Activated T-cell treated with anti-CD3 and anti-CD28 coated beads, Interleukin-2, amount 50 U/mL, for 24 hours (primary cell): ENCODE measurements around the gene LHFPL2.
"Not testable (repeated sequence)": the region's sequence is repeated elsewhere in the genome, so short reads cannot be mapped to it uniquely, and the experiment has no call there.

Source experiments
- DNase-seq: peaks from one replicate; pipeline ENCODE4 v3.0.0-alpha.2; 2020
- H3K27ac Mint-ChIP-seq: 2 replicates; pipeline ENCODE4 v1.8.0; 2020; ENCODE audit warnings: mild to moderate bottlenecking, mixed read lengths
- H3K27me3 Mint-ChIP-seq: 2 replicates; pipeline ENCODE4 v1.8.0; 2020; ENCODE audit warnings: mixed read lengths
- H3K36me3 Mint-ChIP-seq: 2 replicates; pipeline ENCODE4 v1.8.0; 2020; ENCODE audit warnings: low read depth, mixed read lengths
- H3K4me1 Mint-ChIP-seq: 2 replicates; pipeline ENCODE4 v1.8.0; 2020; ENCODE audit warnings: low read depth, mixed read lengths
- H3K4me3 Mint-ChIP-seq: 2 replicates; pipeline ENCODE4 v1.8.0; 2020; ENCODE audit warnings: mild to moderate bottlenecking, moderate library complexity, mixed read lengths
- H3K9me3 Mint-ChIP-seq: 2 replicates; pipeline ENCODE4 v1.8.0; 2020; ENCODE audit warnings: mixed read lengths

LHFPL2 gene

DNA sequence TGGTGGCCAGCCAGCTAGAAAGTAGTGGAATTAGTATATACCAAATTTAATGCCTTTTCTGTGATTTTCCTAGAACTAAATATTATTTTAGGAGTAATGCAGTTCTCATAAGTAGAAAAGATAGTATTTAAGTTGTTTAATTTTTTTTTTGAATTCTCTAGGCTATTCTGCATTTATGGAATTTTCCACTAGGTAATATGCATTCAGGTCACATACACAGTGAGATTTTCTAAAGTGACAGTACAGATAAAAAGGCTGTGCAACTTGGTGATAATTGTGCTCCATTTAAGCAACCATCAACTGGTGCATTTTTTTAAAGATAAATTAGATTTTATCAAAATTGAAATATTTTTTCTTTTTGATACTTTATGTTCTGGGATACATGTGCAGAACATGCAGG, 176.7 kb downstream of the LHFPL2 start:
- Mint-ChIP-seq H3K4me3 (no peak overlapping the region), H3K36me3 (peaks cover 9% of the 10 kb centered on the region), H3K4me1 (no peaks in the 10 kb centered on the region), H3K27me3 (no peaks in the 10 kb centered on the region), H3K27ac (no peak overlapping the region), H3K9me3 (no peaks in the 10 kb centered on the region)
- DNase-seq, result no peak

DNA sequence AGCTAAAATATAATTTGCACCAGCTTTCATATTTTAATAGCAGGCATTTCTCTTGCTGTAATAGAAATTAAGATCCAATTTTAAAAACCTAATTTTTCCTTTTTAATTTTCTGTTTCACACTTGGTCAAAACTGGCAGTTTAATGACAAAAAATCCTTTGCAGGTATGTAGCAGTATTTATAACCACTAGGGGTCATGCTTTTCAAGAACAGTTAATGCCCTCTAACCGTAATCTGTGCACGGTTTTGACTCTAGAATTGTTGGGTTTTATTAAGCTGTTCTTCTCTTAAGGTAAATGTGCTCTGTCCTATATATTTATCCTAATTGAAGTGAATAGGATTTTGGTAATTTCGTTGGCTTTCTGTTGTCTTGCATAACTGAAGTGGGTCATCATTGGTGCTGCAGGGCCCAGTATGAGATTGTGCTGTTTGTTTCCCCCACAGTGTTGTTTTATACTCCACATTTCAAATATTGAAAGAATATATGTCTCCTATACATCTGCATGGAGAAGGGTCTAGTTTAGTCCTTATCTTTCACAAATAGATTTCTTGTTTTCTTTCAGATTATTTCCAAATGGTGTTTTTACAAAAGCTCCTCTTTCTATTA, 180.7 kb downstream of the LHFPL2 start:
- DNase-seq, result no peak
- H3K4me1 Mint-ChIP-seq, result no peaks in the 10 kb centered on the region
- H3K4me3 Mint-ChIP-seq, result no peak overlapping the region
- H3K9me3 Mint-ChIP-seq, result no peaks in the 10 kb centered on the region
- H3K36me3 Mint-ChIP-seq, result peaks cover 25% of the 10 kb centered on the region
- no peak overlapping the region for H3K27ac Mint-ChIP-seq
- no peaks in the 10 kb centered on the region for H3K27me3 Mint-ChIP-seq

DNA sequence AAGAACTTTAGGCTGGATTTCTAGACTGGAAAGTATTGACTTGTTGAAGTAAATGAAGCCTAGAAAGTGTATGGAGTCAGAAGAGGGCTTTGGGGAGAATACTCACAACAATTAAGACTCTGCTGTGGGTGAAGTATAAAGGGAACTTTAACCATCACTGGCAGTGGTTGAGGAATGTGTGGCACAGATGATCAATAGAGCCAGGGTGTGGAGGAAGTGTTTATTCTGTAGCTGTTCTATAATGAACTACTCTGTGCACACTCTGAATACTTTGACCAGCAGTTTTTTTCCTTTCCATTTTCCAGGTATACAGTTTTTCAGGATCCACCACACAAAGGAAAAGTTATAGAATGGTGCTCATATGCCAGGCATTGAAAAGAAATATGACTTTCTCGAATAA, 181.4 kb downstream of the LHFPL2 start:
- no peaks in the 10 kb centered on the region for H3K4me1 Mint-ChIP-seq
- H3K9me3 Mint-ChIP-seq, result no peaks in the 10 kb centered on the region
- no peak overlapping the region for H3K27ac Mint-ChIP-seq
- H3K27me3 Mint-ChIP-seq, result no peaks in the 10 kb centered on the region
- no peak for DNase-seq
- peaks cover 29% of the 10 kb centered on the region for H3K36me3 Mint-ChIP-seq
- no peak overlapping the region for H3K4me3 Mint-ChIP-seq

DNA sequence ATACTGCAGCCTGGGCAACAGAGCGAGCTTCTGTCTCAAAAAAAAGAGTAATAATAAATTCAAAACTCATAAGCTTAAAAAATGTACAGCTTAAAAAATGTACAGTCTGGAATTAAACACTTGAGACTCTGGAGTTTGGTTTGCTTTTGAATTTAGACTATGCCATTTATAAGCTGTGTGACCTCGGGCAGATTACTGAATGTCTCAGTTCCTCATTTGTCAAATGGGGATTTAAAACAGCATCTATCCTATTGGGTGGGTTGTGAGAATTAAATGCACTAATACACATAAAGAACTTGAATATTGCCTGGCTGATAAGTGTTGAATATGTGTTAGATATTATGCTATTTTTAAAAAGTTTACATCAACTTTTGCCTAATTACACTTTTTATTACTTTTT, 189.7 kb downstream of the LHFPL2 start:
- DNase-seq, result no peak
- Mint-ChIP-seq H3K27me3 (no peaks in the 10 kb centered on the region), H3K27ac (no peak overlapping the region), H3K4me3 (no peak overlapping the region), H3K4me1 (peaks cover 10% of the 10 kb centered on the region), H3K36me3 (peaks cover 51% of the 10 kb centered on the region), H3K9me3 (peaks cover 3% of the 10 kb centered on the region)

DNA sequence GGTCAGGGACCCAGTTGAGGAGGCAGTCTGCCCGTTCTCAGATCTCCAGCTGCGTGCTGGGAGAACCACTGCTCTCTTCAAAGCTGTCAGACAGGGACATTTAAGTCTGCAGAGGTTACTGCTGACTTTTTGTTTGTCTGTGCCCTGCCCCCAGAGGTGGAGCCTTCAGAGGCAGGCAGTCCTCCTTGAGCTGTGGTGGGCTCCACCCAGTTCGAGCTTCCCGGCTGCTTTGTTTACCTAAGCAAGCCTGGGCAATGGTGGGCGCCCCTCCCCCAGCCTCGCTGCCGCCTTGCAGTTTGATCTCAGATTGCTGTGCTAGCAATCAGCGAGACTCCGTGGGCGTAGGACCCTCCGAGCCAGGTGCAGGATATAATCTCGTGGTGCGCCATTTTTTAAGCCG, 191.1 kb downstream of the LHFPL2 start:
- H3K4me1 Mint-ChIP-seq, DNase-seq, H3K27ac Mint-ChIP-seq, H3K4me3 Mint-ChIP-seq, H3K9me3 Mint-ChIP-seq, H3K27me3 Mint-ChIP-seq: not testable (repeated sequence)
- peaks cover 47% of the 10 kb centered on the region for H3K36me3 Mint-ChIP-seq

DNA sequence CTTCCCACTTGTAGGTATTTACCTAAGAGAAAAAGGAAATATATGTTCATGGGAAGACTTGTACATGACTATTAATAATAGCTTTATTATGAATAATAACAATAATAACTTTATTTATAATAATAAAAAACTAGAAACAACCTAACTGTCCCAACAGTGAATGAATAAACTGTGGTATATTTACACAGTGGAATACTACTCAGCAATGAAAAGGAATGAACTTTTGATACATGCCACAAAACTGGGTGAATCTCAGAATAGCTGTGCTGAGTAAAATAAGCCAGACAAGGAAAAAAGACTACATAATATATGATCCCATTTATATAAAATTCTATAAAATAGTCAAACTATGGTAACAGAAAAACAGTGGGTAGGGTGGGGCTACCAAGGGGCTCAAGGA, 199.5 kb downstream of the LHFPL2 start:
- Mint-ChIP-seq H3K4me3 (no peak overlapping the region), H3K27me3 (no peaks in the 10 kb centered on the region), H3K27ac (no peak overlapping the region), H3K36me3 (peaks cover 50% of the 10 kb centered on the region), H3K4me1 (no peaks in the 10 kb centered on the region), H3K9me3 (peaks cover 5% of the 10 kb centered on the region)
- no peak for DNase-seq

DNA sequence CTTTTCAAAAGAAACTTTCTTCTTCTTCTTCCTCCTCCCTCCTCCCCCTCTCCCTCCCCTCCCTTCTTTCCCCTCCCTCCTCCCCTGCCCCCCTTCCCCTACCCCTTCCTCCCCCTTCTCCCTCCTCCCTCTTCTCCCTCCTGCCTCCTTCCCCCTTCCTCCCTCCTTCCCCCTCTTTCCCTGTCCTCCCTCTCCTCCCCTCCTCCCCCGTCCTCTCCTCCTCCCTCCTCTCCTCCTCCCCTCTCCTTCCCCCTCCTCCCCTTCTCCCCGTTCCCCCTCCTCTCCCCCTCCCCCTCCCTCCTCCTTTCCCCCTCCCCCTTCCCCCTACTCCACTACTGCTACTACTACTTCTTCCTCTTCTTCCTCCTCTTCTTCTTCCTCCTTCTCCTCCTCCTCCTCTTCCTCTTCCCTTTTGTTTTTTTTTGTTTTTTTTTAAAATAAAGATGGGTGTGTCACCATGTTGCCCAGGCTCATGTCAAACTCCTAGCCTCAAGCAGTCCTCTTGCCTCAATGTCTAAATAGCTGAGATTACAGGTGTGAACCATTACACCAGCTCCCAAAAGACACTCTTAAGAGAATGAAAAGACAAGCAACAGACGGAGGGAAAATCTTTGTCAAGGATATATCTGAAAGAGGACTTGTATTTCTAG, 200.7 kb downstream of the LHFPL2 start:
- Mint-ChIP-seq H3K4me3 (no peak overlapping the region), H3K4me1 (no peaks in the 10 kb centered on the region), H3K36me3 (peaks cover 52% of the 10 kb centered on the region), H3K27me3 (no peaks in the 10 kb centered on the region), H3K27ac (no peak overlapping the region), H3K9me3 (peaks cover 5% of the 10 kb centered on the region)
- DNase-seq, result no peak
